Measurements from ENCODE around the gene LTO1. TPM values are rescaled to one million over a fixed set of nuclear protein-coding genes. Genes with fewer than 3 reads are reported as not detected.

Gene LTO1
- total and polyA plus RNA-seq, 8 donors, result 18.0 to 45.3 (median 28.7) TPM

DNA sequence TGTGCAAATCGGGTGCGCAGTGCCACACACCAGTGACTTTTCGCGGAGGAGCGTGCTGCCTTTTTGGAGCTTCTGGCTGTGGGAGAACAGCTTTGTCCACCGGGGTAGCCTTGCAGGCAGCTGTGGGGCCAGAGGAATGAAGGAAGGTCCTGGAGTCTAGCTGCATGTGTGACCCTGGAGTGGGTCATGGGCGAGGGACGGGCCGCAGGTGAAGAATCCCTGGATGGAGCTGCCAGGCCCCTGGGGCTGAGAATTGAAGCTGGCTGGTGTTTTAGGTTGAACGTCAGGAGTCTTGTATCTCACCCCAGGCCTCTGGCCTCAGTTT, 25.6 kb downstream of the LTO1 start:
- no peak for TF ChIP-seq CTCF (IDR thresholded peaks at IDR 0.05)
- no peaks in the 10 kb centered on the region for H3K9me3 ChIP-seq
- H3K4me3 ChIP-seq, result no peak overlapping the region
- ATAC-seq (no peak), DNase-seq (no peak)
- no peak overlapping the region for H3K27ac ChIP-seq
- peaks cover 0 to 74% of the 10 kb centered on the region in 2 donors for H3K36me3 ChIP-seq
- H3K4me1 ChIP-seq, result peaks cover 3 to 9% of the 10 kb centered on the region in 2 donors
- intact Hi-C loops (cut with DNase I), result loop anchor here in 1 of 2 donors (10.0 kb wide), 2 partner anchors 355 to 545 kb away; partner anchors contain the start of gene MYEOV
- peaks cover 0 to 2% of the 10 kb centered on the region in 2 donors for H3K27me3 ChIP-seq

- Histone ChIP-seq H3K36me3 (peaks cover 0 to 73% of the 10 kb centered on the region in 2 donors), H3K27ac (no peak overlapping the region), H3K27me3 (peaks cover 0 to 7% of the 10 kb centered on the region in 2 donors), H3K4me1 (peaks cover 7 to 15% of the 10 kb centered on the region in 2 donors), H3K9me3 (no peaks in the 10 kb centered on the region), H3K4me3 (no peak overlapping the region)
- ATAC-seq, result no peak
- TF ChIP-seq CTCF (IDR thresholded peaks at IDR 0.05), result no peak
- DNase-seq, result no peak
- intact Hi-C loops (cut with DNase I), result loop anchor here in 1 of 2 donors (10.0 kb wide), 2 partner anchors 354 to 544 kb away; partner anchors contain the start of gene MYEOV
These were observed 26.2 kb downstream of the LTO1 start for GRCh38 chr11:69648679-69649575.

DNA sequence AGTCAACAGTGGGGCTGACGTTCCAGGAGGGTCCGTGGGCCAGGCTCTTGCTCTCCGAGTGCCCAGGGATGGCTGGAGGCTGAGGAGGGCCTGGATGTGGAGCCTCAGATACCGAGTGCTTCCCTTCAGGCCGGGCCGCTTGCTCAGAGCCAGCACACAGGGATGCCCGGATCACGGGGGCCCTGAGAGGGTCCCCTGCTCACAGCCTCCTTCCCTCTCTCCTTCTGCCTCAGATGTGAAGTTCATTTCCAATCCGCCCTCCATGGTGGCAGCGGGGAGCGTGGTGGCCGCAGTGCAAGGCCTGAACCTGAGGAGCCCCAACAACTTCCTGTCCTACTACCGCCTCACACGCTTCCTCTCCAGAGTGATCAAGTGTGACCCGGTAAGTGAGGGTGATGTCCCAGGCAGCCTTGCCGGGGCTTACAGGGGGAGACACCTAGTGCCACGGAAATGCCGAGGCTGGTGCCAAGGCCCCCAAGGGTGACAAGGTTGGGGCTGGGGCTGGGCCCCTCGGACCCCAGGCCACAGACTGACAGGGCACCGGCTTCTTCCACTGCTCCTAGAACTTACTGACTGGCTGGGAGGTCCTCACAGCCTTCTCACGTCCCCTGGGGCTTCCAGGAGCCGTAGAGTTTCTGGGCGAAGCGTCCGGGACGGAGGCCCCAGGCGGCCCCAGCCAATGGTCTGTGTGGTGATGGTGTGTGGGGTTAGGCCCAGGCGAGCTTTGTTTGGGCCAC, 27.2 kb downstream of the LTO1 start:
- Histone ChIP-seq H3K4me3 (no peak overlapping the region), H3K27ac (no peak overlapping the region), H3K36me3 (peaks cover 0 to 63% of the 10 kb centered on the region in 2 donors), H3K4me1 (peaks cover 10 to 25% of the 10 kb centered on the region in 2 donors), H3K9me3 (no peaks in the 10 kb centered on the region), H3K27me3 (peaks cover 0 to 17% of the 10 kb centered on the region in 2 donors)
- no peak for TF ChIP-seq CTCF (IDR thresholded peaks at IDR 0.05)
- intact Hi-C loops (cut with DNase I), result loop anchor here in 1 of 2 donors (10.0 kb wide), 2 partner anchors 353 to 543 kb away; partner anchors contain the start of gene MYEOV
- no peak for DNase-seq
- ATAC-seq, result no peak

DNA sequence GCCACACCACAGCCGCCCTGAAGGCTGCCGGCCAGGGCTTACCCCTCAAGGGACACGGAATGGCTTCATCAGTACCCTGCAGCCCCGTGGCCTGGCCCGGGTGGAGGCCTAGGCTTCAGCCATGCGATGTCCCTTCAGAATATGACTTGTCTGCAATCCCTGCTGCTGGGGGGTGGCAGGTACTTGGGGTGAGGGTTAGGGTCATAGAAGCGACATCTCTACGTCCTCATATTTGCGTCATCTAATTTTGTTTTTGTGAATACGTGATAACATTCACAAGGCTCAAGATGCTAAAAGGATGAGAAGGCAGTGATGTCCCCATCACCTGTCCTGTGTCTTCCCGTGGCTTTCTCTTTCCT, 27.8 kb downstream of the LTO1 start:
- intact Hi-C loops (cut with DNase I), result loop anchor here in 1 of 2 donors (10.0 kb wide), 2 partner anchors 353 to 543 kb away; partner anchors contain the start of gene MYEOV
- no peak for TF ChIP-seq CTCF (IDR thresholded peaks at IDR 0.05)
- Histone ChIP-seq H3K36me3 (peaks cover 0 to 57% of the 10 kb centered on the region in 2 donors), H3K27ac (no peak overlapping the region), H3K4me3 (no peak overlapping the region), H3K27me3 (peaks cover 0 to 23% of the 10 kb centered on the region in 2 donors), H3K4me1 (peaks cover 10 to 26% of the 10 kb centered on the region in 2 donors), H3K9me3 (no peaks in the 10 kb centered on the region)
- DNase-seq (no peak), ATAC-seq (no peak)

All from left lung (tissue), 10 donors.